Measurements from ENCODE around the gene S100A4. TPM values are rescaled to one million over a fixed set of nuclear protein-coding genes. Genes with fewer than 3 reads are reported as not detected.
A peak's percentile ranks its signal among the peaks of the same experiment; 100 is the strongest.

The S100A4 gene
- total RNA-seq, 1 donor from 2014 or later, result 69.3 TPM

DNA sequence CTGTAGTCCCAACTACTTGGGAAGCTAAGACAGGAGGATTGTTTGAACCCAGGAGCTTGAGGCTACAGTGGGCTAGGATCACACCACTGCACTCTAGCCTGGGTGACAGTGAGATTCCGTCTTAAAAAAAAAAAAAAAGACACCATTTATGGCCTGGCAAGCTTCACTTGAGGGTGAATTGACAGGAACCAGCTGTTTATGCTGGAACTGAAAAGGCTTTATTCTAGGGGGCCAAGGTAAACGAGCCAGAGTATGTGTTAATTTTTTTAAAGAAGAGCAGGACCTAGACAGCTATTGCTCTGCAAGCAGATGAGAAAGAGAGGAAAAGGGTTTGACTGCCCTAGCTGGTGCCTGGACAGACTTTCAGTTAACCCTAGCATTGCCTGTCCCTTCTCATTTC, 46.9 kb downstream of the S100A4 start:
- no peak for FAIRE-seq

GRCh38 chr1:153495536-153495935, 50.1 kb downstream of the S100A4 start:
- no peak overlapping the region for H3K4me3 Mint-ChIP-seq (ENCODE audit: unreplicated experiment)
- Histone ChIP-seq H3K4me1 (ENCODE audit: insufficient read depth, low read length) (peaks cover 8% of the 10 kb centered on the region), H3K27ac (ENCODE audit: low read depth, low read length) (no peak overlapping the region), H3K9me3 (ENCODE audit: insufficient read depth, low read depth, low read length) (no peaks in the 10 kb centered on the region), H3K9ac (ENCODE audit: low read length) (no peak overlapping the region), H3K27me3 (ENCODE audit: insufficient read depth, low read length) (peaks cover 2% of the 10 kb centered on the region), H3K79me2 (ENCODE audit: insufficient read depth, low read length) (no peaks in the 10 kb centered on the region), H3K36me3 (ENCODE audit: insufficient read depth, low read length) (no peaks in the 10 kb centered on the region), H3K4me2 (ENCODE audit: low read length) (no peak overlapping the region), H4K20me1 (ENCODE audit: insufficient read depth, low read length) (no peaks in the 10 kb centered on the region), H3K4me3 (ENCODE audit: insufficient read depth, low read depth, low read length) (no peak overlapping the region), H2AFZ (ENCODE audit: low read depth, low read length) (no peak overlapping the region)
- FAIRE-seq, result no peak
- H3K27ac Mint-ChIP-seq (ENCODE audit: unreplicated experiment), result no peak overlapping the region
- no peak for DNase-seq (ENCODE audit: low read depth)
- H3K4me1 Mint-ChIP-seq (ENCODE audit: low read depth, unreplicated experiment), result peaks cover 2% of the 10 kb centered on the region
- TF ChIP-seq, protein P1, sequence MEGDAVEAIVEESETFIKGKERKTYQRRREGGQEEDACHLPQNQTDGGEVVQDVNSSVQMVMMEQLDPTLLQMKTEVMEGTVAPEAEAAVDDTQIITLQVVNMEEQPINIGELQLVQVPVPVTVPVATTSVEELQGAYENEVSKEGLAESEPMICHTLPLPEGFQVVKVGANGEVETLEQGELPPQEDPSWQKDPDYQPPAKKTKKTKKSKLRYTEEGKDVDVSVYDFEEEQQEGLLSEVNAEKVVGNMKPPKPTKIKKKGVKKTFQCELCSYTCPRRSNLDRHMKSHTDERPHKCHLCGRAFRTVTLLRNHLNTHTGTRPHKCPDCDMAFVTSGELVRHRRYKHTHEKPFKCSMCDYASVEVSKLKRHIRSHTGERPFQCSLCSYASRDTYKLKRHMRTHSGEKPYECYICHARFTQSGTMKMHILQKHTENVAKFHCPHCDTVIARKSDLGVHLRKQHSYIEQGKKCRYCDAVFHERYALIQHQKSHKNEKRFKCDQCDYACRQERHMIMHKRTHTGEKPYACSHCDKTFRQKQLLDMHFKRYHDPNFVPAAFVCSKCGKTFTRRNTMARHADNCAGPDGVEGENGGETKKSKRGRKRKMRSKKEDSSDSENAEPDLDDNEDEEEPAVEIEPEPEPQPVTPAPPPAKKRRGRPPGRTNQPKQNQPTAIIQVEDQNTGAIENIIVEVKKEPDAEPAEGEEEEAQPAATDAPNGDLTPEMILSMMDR (IDR thresholded peaks at IDR 0.05; ENCODE audit: insufficient read depth, low read depth, low read length), result no peak
- no peak for TF ChIP-seq EZH2 (IDR thresholded peaks at IDR 0.05; ENCODE audit: insufficient read depth, low read length)
- no peaks in the 10 kb centered on the region for H3K9me3 Mint-ChIP-seq (ENCODE audit: unreplicated experiment)
- peaks cover 11% of the 10 kb centered on the region for H3K27me3 Mint-ChIP-seq (ENCODE audit: low read depth, unreplicated experiment)
- no peaks in the 10 kb centered on the region for H3K36me3 Mint-ChIP-seq (ENCODE audit: low read depth, unreplicated experiment)

More for the DNA sequence above, 46.9 kb downstream of the S100A4 start:
- TF ChIP-seq, protein P1 (IDR thresholded peaks at IDR 0.05; ENCODE audit: insufficient read depth, low read depth, low read length), result no peak
- TF ChIP-seq EZH2 (IDR thresholded peaks at IDR 0.05; ENCODE audit: insufficient read depth, low read length), result no peak
- H3K27me3 ChIP-seq (ENCODE audit: insufficient read depth, low read length), result peaks cover 2% of the 10 kb centered on the region
- no peak overlapping the region for H2AFZ ChIP-seq (ENCODE audit: low read depth, low read length)
- no peaks in the 10 kb centered on the region for H3K9me3 Mint-ChIP-seq (ENCODE audit: unreplicated experiment)
- no peak overlapping the region for H3K27ac Mint-ChIP-seq (ENCODE audit: unreplicated experiment)
- H3K36me3 ChIP-seq (ENCODE audit: insufficient read depth, low read length), result no peaks in the 10 kb centered on the region
- no peak overlapping the region for H3K4me2 ChIP-seq (ENCODE audit: low read length)
- no peak overlapping the region for H3K9ac ChIP-seq (ENCODE audit: low read length)
- no peaks in the 10 kb centered on the region for H3K36me3 Mint-ChIP-seq (ENCODE audit: low read depth, unreplicated experiment)
- H3K4me1 Mint-ChIP-seq (ENCODE audit: low read depth, unreplicated experiment), result no peaks in the 10 kb centered on the region
- H3K4me3 Mint-ChIP-seq (ENCODE audit: unreplicated experiment), result no peak overlapping the region
- H3K27ac ChIP-seq (ENCODE audit: low read depth, low read length), result no peak overlapping the region
- H3K79me2 ChIP-seq (ENCODE audit: insufficient read depth, low read length), result no peaks in the 10 kb centered on the region
- peaks cover 5% of the 10 kb centered on the region for H3K27me3 Mint-ChIP-seq (ENCODE audit: low read depth, unreplicated experiment)
- H3K4me3 ChIP-seq (ENCODE audit: insufficient read depth, low read depth, low read length), result no peak overlapping the region
- H3K4me1 ChIP-seq (ENCODE audit: insufficient read depth, low read length), result no peaks in the 10 kb centered on the region
- no peak for DNase-seq (ENCODE audit: low read depth)
- H4K20me1 ChIP-seq (ENCODE audit: insufficient read depth, low read length), result no peaks in the 10 kb centered on the region
- no peaks in the 10 kb centered on the region for H3K9me3 ChIP-seq (ENCODE audit: insufficient read depth, low read depth, low read length)

- H3K9ac ChIP-seq (ENCODE audit: low read length), result no peak overlapping the region
- H3K27me3 ChIP-seq (ENCODE audit: insufficient read depth, low read length), result peaks cover 2% of the 10 kb centered on the region
- no peaks in the 10 kb centered on the region for H3K36me3 ChIP-seq (ENCODE audit: insufficient read depth, low read length)
- H4K20me1 ChIP-seq (ENCODE audit: insufficient read depth, low read length), result no peaks in the 10 kb centered on the region
- H3K27ac ChIP-seq (ENCODE audit: low read depth, low read length), result no peak overlapping the region
- no peaks in the 10 kb centered on the region for H3K9me3 Mint-ChIP-seq (ENCODE audit: unreplicated experiment)
- H3K4me3 Mint-ChIP-seq (ENCODE audit: unreplicated experiment), result no peak overlapping the region
- peaks cover 11% of the 10 kb centered on the region for H3K4me1 ChIP-seq (ENCODE audit: insufficient read depth, low read length)
- peaks cover 11% of the 10 kb centered on the region for H3K27me3 Mint-ChIP-seq (ENCODE audit: low read depth, unreplicated experiment)
- no peak overlapping the region for H3K27ac Mint-ChIP-seq (ENCODE audit: unreplicated experiment)
- H3K79me2 ChIP-seq (ENCODE audit: insufficient read depth, low read length), result no peaks in the 10 kb centered on the region
- peak; percentile 33 for DNase-seq (ENCODE audit: low read depth)
- no peaks in the 10 kb centered on the region for H3K9me3 ChIP-seq (ENCODE audit: insufficient read depth, low read depth, low read length)
- no peak for FAIRE-seq
- no peak overlapping the region for H3K4me2 ChIP-seq (ENCODE audit: low read length)
- no peak overlapping the region for H2AFZ ChIP-seq (ENCODE audit: low read depth, low read length)
- peaks cover 6% of the 10 kb centered on the region for H3K4me1 Mint-ChIP-seq (ENCODE audit: low read depth, unreplicated experiment)
- no peaks in the 10 kb centered on the region for H3K36me3 Mint-ChIP-seq (ENCODE audit: low read depth, unreplicated experiment)
- H3K4me3 ChIP-seq (ENCODE audit: insufficient read depth, low read depth, low read length), result no peak overlapping the region
- no peak for TF ChIP-seq EZH2 (IDR thresholded peaks at IDR 0.05; ENCODE audit: insufficient read depth, low read length)
- TF ChIP-seq, protein P1 (IDR thresholded peaks at IDR 0.05; ENCODE audit: insufficient read depth, low read depth, low read length), result peak; percentile 86
These were observed 50.5 kb downstream of the S100A4 start for GRCh38 chr1:153494976-153495535.

Data from astrocyte (in vitro differentiated cells and primary cell).